Parathyroid adenoma (tissue), 2 donors: Measurements from ENCODE around the gene CDH4.

Experiments
- H2AFZ ChIP-seq: fragments of 300-600 bp; sonication (generic); one replicate; pipeline ENCODE4 v1.7.0; 2017; ENCODE audit warnings: antibody characterized with exemption, mild to moderate bottlenecking
- H3K27ac ChIP-seq: fragments of 300-600 bp; sonication (generic); one replicate; pipeline ENCODE4 v1.7.0; 2017
- H3K27me3 ChIP-seq: fragments of 300-600 bp; sonication (generic); one replicate; pipeline ENCODE4 v1.7.0; 2017; ENCODE audit warnings: low read length; ENCODE audit not compliant: control insufficient read depth, insufficient read depth
- H3K36me3 ChIP-seq: fragments of 300-600 bp; sonication (generic); one replicate; pipeline ENCODE4 v1.7.0; 2017; ENCODE audit warnings: low read length; ENCODE audit not compliant: control insufficient read depth, insufficient read depth
- H3K4me1 ChIP-seq: fragments of 300-600 bp; sonication (generic); one replicate; pipeline ENCODE4 v1.7.0; 2017; ENCODE audit warnings: control low read depth
- H3K4me2 ChIP-seq: fragments of 300-600 bp; sonication (generic); one replicate; pipeline ENCODE4 v1.7.0; 2017; ENCODE audit warnings: low read length
- H3K4me3 ChIP-seq: fragments of 300-600 bp; sonication (generic); one replicate; pipeline ENCODE4 v1.7.0; 2017; ENCODE audit warnings: low read depth, low read length
- H3K79me2 ChIP-seq: fragments of 300-600 bp; sonication (generic); one replicate; pipeline ENCODE4 v1.7.0; 2017; ENCODE audit warnings: control low read depth
- H3K9ac ChIP-seq: fragments of 300-600 bp; sonication (generic); one replicate; pipeline ENCODE4 v1.7.0; 2017; ENCODE audit warnings: mild to moderate bottlenecking
- H3K9me3 ChIP-seq: fragments of 300-600 bp; sonication (generic); one replicate; pipeline ENCODE4 v1.7.0; 2017; ENCODE audit warnings: low read length; ENCODE audit not compliant: control insufficient read depth
- TF ChIP-seq, protein P1 (sequence below): fragments of 300-600 bp; sonication (generic); IDR thresholded peaks from one replicate; pipeline ENCODE4 v1.7.0; 2017; ENCODE audit warnings: antibody characterized with exemption, mild to moderate bottlenecking
- donor health status: primary hyperparathyroidism.

The CDH4 gene

DNA sequence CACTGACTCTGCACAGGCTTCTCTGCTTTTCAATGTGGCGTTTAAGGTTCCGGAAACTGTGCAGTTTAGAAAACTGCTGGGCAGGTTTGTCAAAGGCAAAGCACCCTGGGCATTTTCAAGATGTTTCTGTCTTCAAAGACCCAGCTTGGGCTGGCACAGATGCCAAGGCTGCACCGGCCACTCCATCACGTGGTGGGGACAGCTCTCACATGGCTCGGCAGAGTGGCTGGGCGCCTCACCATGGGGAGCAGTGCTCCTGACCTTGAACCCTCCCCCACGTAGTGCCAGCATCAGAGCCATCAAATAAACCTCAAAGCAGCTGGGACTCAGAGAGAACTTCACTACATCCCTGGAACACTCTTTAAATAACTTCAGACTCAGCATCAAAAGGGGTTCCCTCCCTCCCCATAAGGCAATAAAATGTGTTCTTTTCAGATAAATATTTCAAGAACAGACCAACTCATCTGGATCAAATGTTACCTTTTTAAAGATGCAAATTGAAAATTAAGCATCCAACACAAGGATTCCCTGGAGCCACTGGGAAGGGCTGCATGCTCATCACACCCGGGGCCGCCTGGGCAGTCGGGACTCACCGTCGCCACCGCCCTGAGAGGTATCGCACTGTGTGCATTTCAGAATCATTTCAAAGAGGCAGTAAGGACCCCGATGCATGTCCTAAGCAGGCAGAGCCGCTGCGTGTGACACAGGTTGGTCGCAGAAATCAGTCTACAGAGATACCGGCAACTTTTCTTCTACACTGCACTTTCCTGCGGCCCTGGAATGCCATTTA, 157.1 kb downstream of the CDH4 start:
- Histone ChIP-seq H3K4me1 (no peaks in the 10 kb centered on the region), H3K4me2 (no peak overlapping the region), H3K27ac (no peak overlapping the region), H3K27me3 (no peaks in the 10 kb centered on the region), H3K36me3 (no peaks in the 10 kb centered on the region), H3K4me3 (no peak overlapping the region), H3K79me2 (no peaks in the 10 kb centered on the region), H2AFZ (no peak overlapping the region), H3K9me3 (no peaks in the 10 kb centered on the region), H3K9ac (no peak overlapping the region)
- TF ChIP-seq, protein P1, sequence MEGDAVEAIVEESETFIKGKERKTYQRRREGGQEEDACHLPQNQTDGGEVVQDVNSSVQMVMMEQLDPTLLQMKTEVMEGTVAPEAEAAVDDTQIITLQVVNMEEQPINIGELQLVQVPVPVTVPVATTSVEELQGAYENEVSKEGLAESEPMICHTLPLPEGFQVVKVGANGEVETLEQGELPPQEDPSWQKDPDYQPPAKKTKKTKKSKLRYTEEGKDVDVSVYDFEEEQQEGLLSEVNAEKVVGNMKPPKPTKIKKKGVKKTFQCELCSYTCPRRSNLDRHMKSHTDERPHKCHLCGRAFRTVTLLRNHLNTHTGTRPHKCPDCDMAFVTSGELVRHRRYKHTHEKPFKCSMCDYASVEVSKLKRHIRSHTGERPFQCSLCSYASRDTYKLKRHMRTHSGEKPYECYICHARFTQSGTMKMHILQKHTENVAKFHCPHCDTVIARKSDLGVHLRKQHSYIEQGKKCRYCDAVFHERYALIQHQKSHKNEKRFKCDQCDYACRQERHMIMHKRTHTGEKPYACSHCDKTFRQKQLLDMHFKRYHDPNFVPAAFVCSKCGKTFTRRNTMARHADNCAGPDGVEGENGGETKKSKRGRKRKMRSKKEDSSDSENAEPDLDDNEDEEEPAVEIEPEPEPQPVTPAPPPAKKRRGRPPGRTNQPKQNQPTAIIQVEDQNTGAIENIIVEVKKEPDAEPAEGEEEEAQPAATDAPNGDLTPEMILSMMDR = no peak

DNA sequence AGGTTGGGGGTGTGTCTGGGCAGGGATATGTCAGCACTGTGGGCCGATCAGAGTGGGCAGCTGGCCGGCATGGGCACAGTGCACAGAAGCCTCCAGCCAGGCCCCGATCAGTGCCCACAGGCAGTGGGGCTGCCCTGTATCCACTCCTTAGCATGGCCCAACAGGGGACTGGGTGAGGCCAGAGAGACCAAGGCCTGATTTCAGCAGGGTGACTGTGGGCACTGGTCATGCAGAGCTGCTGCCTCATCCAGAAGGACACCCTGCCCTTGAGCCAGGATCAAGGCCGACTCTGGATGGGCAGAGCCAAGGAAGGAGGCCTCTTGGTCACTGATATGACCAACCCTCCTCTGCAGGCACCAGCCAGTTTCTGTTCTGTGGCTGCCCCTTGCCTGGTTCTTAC, 159.7 kb downstream of the CDH4 start:
- Histone ChIP-seq H3K4me3 (no peak overlapping the region), H3K9ac (no peak overlapping the region), H3K79me2 (no peaks in the 10 kb centered on the region), H3K27ac (no peak overlapping the region), H3K36me3 (no peaks in the 10 kb centered on the region), H3K4me2 (no peak overlapping the region), H3K27me3 (no peaks in the 10 kb centered on the region), H2AFZ (no peak overlapping the region), H3K9me3 (no peaks in the 10 kb centered on the region), H3K4me1 (no peaks in the 10 kb centered on the region)
- TF ChIP-seq, protein P1 = no peak

DNA sequence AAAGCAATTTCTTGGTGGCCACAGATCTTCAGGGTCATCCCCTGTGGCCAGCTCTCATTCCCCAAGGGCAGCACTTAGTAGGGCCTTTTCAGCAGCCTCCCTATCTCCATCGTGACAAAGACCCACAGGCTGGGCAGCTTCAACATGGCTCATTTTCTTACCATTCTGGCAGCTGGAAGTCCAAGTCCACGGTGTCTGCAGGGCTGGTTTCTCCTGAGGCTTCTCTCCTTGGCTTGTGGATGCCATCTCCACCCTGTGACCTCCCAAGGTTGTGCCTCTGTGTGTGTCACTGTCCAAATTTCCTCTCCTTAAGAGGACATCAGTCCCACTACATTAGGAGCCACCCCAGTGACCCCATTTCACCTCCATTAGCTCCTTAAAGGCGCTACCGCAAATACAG, 161.7 kb downstream of the CDH4 start:
- Histone ChIP-seq H3K4me1 (no peaks in the 10 kb centered on the region), H2AFZ (no peak overlapping the region), H3K9me3 (no peaks in the 10 kb centered on the region), H3K4me2 (no peak overlapping the region), H3K4me3 (no peak overlapping the region), H3K27ac (no peak overlapping the region), H3K27me3 (no peaks in the 10 kb centered on the region), H3K9ac (no peak overlapping the region), H3K79me2 (no peaks in the 10 kb centered on the region), H3K36me3 (no peaks in the 10 kb centered on the region)
- TF ChIP-seq, protein P1 = no peak

DNA sequence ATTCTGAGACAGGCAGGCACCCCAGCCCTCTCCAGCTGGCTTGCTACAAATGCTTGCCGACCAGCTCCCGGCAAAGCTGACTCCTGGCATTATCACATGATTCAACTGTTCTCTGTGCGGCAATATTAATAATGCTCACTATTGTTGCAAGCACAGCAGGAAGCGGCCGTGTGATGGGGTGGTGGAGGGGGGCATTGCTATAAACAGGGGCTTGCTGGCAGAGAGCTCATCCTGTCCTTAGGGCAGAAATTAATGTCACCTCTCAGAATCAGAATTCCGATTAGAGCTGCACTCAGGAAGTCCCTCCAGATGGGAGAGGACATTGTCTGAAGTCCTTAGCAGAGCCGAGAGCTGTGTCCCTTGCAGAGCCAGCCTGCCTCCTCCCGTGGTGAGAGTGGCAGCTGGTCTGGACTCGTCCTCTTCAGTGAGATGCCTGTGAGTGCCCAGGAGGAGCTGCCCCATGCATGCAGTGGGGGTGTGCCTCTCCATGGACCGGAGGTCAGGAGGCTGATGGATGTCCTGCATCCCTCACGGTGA, 162.5 kb downstream of the CDH4 start:
- H2AFZ ChIP-seq = no peak overlapping the region
- TF ChIP-seq, protein P1 = no peak
- no peaks in the 10 kb centered on the region for H3K36me3 ChIP-seq
- H3K27ac ChIP-seq = no peak overlapping the region
- no peak overlapping the region for H3K4me3 ChIP-seq
- H3K4me2 ChIP-seq = no peak overlapping the region
- no peaks in the 10 kb centered on the region for H3K4me1 ChIP-seq
- no peaks in the 10 kb centered on the region for H3K79me2 ChIP-seq
- no peaks in the 10 kb centered on the region for H3K9me3 ChIP-seq
- H3K9ac ChIP-seq = no peak overlapping the region
- H3K27me3 ChIP-seq = no peaks in the 10 kb centered on the region

DNA sequence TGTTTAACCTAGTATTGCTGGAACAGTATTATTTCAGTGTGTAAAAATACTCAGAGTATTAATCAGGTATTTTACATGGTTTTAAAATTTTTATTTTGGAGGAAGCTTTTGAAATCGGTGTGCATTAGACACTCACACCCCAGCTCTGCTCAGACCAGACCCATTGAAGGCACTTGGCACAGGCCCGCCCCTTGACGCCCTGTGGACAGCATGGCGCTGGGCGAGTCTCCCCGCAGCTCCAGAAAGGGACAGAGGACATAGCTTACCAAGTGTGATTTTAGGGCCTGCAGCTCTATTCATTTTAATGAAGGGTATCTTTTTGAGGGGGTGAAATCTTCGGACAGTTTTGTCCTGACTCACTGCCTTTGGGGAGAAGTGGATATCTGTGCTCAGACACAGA, 164.5 kb downstream of the CDH4 start:
- Histone ChIP-seq H3K27ac (no peak overlapping the region), H3K79me2 (no peaks in the 10 kb centered on the region), H3K9ac (no peak overlapping the region), H3K4me3 (no peak overlapping the region), H3K9me3 (no peaks in the 10 kb centered on the region), H3K27me3 (no peaks in the 10 kb centered on the region), H3K4me1 (no peaks in the 10 kb centered on the region), H2AFZ (no peak overlapping the region), H3K36me3 (no peaks in the 10 kb centered on the region), H3K4me2 (no peak overlapping the region)
- TF ChIP-seq, protein P1 = no peak
